ENCODE data around the gene ITPKB.
"Not testable (repeated sequence)": the region's sequence is repeated elsewhere in the genome, so short reads cannot be mapped to it uniquely, and the experiment has no call there.

Gene ITPKB

DNA sequence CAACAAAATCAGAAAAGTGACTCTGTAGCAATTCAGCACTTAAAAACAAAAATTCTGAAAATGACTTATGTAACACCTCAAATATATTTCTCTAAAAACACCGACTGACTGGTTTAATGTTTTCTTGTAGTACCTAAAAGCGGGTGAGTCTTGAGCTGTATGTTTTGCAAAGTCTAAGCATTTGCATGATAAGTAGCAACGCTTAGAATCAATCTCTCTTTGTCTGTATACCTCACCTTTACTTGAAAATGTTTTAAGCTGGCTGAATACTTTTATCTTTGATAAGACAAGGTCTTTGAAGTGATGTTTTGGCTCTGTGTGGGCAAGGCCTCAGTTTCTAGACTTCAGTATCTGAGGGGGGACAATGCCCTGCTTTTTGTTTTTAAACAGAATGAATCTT, 8.2 kb downstream of the ITPKB start:
- no peak for DNase-seq (ENCODE audit: low read depth)

- no peak for DNase-seq (ENCODE audit: low read depth)
Measured at GRCh38 chr1:226730071-226730470, 9.0 kb downstream of the ITPKB start.

GRCh38 chr1:226728448-226728847, 10.6 kb downstream of the ITPKB start:
- no peak for DNase-seq (ENCODE audit: low read depth)

- no peak for DNase-seq (ENCODE audit: low read depth)
Measured at GRCh38 chr1:226725897-226726267, 13.2 kb downstream of the ITPKB start.

GRCh38 chr1:226723657-226724532, 15.2 kb downstream of the ITPKB start:
- DNase-seq (ENCODE audit: low read depth): peak; percentile 62

DNA sequence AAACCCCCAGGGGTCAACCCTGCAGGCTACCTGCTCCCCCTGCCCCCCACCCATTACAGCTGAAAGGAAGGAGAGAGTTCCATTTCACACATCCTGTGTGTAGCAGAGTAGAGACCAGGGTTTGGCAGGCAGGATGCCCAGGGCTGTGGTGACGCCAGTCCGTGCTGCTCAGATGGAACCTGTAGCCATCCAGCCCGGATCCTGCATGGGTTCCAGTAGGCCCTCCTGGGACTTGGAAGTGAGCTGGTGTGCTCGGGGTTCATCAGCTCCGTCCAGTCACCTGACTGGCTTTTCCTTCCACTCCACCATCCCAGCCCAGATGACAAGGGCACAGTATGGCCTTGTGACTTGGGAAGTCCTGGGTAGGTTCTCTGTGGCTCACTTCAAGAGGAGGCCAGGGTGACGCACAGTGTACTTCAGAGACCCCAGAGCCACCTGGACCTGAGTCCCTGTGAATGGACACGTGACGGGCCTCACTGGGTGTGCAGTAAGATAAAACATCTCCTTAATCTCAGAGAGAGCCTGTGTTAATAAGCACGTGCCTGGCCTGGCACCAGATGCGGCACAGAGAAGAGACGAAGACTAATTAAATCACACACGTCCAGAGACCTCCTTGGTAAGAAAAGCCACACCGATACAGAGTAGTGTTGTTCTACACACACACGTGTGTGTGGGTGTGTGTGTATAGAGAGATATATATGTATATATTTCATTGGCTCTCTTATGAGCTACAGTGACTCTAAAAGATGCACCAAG, 16.0 kb downstream of the ITPKB start:
- DNase-seq (ENCODE audit: low read depth): no peak

DNA sequence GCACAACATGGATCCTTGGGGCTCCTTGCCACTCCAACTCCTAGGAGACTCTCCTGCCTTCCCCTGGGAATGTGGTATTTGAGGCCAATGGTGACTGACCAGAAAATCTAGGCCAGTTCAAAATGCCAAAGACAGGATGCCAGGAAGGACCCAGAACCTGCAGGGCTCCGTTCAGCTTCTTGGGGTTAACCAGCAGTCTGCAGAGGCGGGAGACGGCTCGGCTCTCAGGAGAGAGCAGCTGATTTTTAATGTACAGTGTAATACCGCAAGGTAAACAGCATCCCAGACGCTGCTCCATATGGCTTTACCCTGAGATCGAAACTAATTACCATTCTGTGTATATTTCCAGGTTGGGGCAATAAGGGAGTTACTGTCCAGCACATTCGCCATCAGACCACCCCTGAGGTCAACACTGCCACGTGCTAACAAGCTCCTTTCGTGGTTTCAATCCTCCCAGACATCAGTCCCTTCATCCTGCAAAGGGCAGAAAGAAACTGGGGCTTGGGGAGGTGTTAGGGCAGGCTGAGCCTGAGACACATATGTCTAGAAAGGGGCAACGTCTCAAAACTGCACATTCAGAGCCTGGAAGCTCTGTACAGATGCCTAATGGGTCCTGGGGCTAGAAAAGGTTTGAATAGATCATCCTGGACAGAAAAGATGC, 16.7 kb downstream of the ITPKB start:
- no peak for DNase-seq (ENCODE audit: low read depth)

- DNase-seq (ENCODE audit: low read depth): not testable (repeated sequence)
Measured at GRCh38 chr1:226720574-226720973, 18.5 kb downstream of the ITPKB start.

- no peak for DNase-seq (ENCODE audit: low read depth)
Measured at GRCh38 chr1:226719596-226720387, 19.3 kb downstream of the ITPKB start.

GRCh38 chr1:226717256-226717909, 21.7 kb downstream of the ITPKB start:
- DNase-seq (ENCODE audit: low read depth): no peak

DNA sequence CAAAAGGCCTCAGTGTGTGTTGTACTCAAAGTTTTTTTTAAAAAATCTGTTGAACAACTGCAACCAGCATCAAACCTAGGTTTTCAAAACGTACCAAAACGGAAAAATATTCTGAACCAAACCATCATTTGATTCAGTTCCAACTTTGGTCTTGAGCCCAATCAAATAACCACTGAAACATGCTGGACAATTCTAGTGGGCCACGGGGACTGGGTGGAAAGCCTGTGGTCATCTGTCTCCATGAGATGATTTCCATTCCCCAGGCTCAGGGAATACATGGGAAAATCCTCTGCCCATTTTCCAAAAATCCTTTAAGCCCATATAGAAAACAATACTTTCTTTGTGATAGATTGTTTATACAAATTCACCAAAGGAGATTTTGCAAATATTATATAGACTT, 22.5 kb downstream of the ITPKB start:
- no peak for DNase-seq (ENCODE audit: low read depth)

- DNase-seq (ENCODE audit: low read depth): no peak
Measured at GRCh38 chr1:226714148-226714547, 24.9 kb downstream of the ITPKB start.

DNA sequence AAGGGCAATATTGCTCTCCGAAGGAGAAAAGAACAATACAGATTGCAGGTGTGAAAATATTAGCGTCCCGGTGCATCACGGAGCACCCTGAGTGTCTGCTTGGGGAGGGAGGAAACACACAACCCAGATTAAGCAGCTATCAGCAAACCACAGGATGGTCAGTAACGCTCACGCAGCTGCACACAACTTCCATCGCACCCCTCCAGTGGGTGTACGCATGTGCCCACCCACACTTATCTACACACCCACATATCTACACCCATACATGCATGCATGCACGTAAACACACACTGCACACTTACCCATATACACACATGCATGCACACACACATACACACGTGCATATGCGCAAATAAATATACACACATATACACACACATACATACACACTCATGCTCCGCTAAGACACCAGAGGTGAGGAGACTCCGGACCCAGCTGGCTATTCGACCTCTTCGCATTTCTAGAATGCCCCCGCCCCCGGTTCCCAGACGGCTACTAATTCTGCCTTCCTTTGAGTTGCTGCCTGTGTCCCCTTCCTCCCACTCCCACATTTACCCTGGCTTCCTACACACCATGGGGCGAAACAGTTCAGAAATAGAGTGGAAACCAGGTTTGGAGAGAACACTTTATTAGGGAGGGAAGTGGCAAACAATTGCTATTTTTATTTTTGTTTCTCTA, 26.2 kb downstream of the ITPKB start:
- DNase-seq (ENCODE audit: low read depth): no peak

DNA sequence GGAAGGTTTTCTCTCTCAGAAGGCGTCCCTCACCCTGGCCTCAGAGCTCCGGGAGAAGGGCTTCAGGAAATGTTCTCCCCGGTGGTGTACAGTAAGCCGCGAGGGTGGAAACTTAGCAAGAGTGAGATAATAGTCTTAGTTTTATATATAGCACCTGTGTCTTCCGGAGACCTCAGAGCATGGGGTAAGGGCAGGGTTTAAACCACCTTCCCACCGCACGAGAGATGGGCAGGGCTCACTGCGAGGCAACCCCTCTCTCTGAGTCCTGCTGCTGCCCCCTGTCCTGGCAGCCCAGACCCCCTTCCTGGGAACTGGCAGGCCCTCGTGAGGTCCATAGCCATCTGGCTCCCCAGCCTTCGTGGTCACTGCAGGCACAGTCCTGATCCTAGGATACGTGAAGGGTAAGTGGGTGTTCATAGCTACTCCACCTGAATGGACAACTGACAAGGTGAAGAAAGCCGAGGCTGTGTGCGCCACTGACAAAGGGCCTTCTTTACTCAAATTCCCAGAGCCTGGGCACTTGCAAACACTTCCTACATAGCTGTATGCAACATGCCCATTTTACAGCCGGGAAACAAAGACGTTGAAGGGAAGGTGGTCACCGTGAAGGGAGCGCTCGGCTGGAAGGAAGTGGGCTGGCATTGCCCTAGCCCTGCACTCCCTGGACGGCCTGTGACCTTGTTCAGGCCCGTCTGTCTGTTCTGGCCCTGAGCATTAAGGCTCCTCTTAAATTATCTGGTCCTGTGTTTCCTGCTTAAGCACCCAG, 26.9 kb downstream of the ITPKB start:
- DNase-seq (ENCODE audit: low read depth): no peak

- DNase-seq (ENCODE audit: low read depth): no peak
Measured at GRCh38 chr1:226710501-226710900, 28.6 kb downstream of the ITPKB start.

- DNase-seq (ENCODE audit: low read depth): no peak
Measured at GRCh38 chr1:226709953-226710352, 29.1 kb downstream of the ITPKB start.

DNA sequence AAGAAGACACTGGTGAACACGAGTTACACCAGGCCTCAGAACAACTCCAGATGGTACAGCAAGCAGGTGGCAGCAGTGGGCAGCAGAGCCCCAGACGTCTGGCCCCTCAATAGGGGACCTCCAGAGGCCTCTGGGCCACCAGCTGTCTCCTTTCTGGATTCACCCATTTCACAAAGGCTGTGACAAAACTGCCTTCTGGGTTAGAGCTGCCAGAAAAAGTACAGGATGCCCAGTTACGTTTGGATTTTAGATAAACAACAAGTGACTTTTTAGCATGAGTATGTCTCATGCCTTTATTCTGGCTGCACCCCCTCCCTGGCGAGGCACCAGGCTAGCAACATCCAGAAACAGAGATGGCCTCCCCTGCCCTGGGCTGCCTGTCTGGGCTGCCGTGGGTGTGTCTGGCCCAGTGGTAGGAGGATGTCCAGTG, 30.1 kb downstream of the ITPKB start:
- DNase-seq (ENCODE audit: low read depth): no peak

- peak; percentile 60 for DNase-seq (ENCODE audit: low read depth)
Measured at GRCh38 chr1:226708342-226708780, 30.7 kb downstream of the ITPKB start.

GRCh38 chr1:226706684-226707083, 32.4 kb downstream of the ITPKB start:
- no peak for DNase-seq (ENCODE audit: low read depth)
